Breast epithelium (tissue), 4 donors: Measurements from ENCODE around the gene LRRC32. TPM values are rescaled to one million over a fixed set of nuclear protein-coding genes. Genes with fewer than 3 reads are reported as not detected.

Source experiments
- DNase-seq, 2 donors: peaks; one replicate each; pipeline ENCODE4 v3.0.0-alpha.2; 2019; ENCODE audit warnings: low spot score in 2 of 2
- H3K27ac ChIP-seq, 2 donors: fragments of 200-600 bp; sonication (generic) in 1 of 2; one replicate each; pipeline ENCODE4 v1.5.1; 2016 to 2019; ENCODE audit warnings: mild to moderate bottlenecking in 1 of 2
- H3K27me3 ChIP-seq, 2 donors: fragments of 200-600 bp; sonication (generic) in 1 of 2; one replicate each; pipeline versions ENCODE4 v1.5.1 to v1.6.0; 2017 to 2019; ENCODE audit warnings: control low read depth in 1 of 2, mild to moderate bottlenecking in 1 of 2
- H3K36me3 ChIP-seq: fragments of 200-600 bp; one replicate; pipeline ENCODE4 v1.5.1; 2019
- H3K4me1 ChIP-seq, 2 donors: fragments of 200-600 bp; sonication (generic); one replicate each; pipeline ENCODE4 v1.5.1; 2016 to 2019; ENCODE audit warnings: control low read depth in 1 of 2
- H3K4me3 ChIP-seq, 3 donors: fragments of 200-600 bp; sonication (generic); 1 replicate in 2 of 3; 2 replicates in 1 of 3; pipeline ENCODE4 v1.5.1; 2016 to 2019; ENCODE audit warnings: mild to moderate bottlenecking in 3 of 3, moderate library complexity in 2 of 3
- H3K9me3 ChIP-seq, 2 donors: fragments of 200-600 bp; sonication (generic) in 1 of 2; one replicate each; pipeline ENCODE4 v1.5.1; 2016 to 2019; ENCODE audit warnings: control low read depth in 1 of 2
- POLR2A ChIP-seq: fragments of 450-650 bp; IDR thresholded peaks from one replicate; pipeline ENCODE4 v1.6.1; 2016; ENCODE audit warnings: antibody characterized with exemption, mild to moderate bottlenecking, moderate library complexity
- POLR2AphosphoS5 ChIP-seq, 3 donors: sonication (generic); formaldehyde crosslinking; IDR thresholded peaks; one replicate each; pipeline ENCODE4 v1.6.1; 2017; ENCODE audit warnings: antibody characterized with exemption in 3 of 3
- intact Hi-C: fragments of 100-400 bp; cut with DNase I; formaldehyde crosslinking; loops from one replicate; pipeline ENCODE4 v1.15.1; 2023; ENCODE audit warnings: low total_unique reads
- total RNA-seq, 3 donors: library from RNA; depleted of rRNA; stranded (reverse); fragments of >200 nt; gene quantifications; one replicate each; pipeline ENCODE4 v1.1.0, GENCODE V29; 2016
- TF ChIP-seq, protein P1 (sequence below), 3 donors: fragments of 450-650 bp; IDR thresholded peaks; one replicate each; pipeline ENCODE4 v1.5.1; 2016 to 2017; ENCODE audit warnings: antibody characterized with exemption in 3 of 3, mild to moderate bottlenecking in 3 of 3, moderate library complexity in 3 of 3

LRRC32 gene
- total RNA-seq, 3 donors from 2014 or later = 7.5 to 56.0 (median 42.6) TPM

DNA sequence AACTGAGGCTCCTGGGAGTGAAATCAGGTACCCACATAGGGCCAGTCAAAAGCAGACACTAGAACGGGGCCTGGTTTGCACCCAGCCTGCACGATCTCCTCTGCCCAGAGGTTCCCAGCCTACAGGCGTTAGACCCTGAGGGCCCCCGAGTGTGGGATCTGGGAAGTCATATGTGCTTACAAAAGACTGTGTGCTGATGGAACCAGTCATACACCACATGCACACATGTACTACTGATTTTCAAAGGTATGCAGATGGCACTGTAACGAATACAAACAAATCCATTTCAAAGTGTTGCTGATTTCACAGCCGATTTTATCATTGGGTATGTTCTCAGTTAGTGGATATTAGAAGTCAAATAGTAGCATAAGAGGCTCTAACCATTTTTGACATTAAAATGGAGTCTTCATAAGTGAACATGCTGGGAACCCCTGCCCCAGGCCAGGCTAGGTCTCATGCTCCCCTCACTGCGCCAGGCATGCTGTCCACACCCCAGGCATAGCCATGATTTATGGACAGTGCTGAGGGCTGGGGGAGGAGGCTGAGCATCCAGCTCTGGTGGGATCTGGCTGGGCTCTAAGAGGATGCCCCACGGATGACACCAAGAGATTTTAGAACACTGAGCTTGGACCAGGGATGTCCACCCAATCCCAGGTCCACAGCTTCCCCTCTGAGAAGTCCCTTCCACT, 38.6 kb upstream of the LRRC32 start:
- Histone ChIP-seq H3K27ac (no peak overlapping the region), H3K4me1 (no peaks in the 10 kb centered on the region), H3K9me3 (no peaks in the 10 kb centered on the region), H3K36me3 (no peaks in the 10 kb centered on the region), H3K27me3 (no peaks in the 10 kb centered on the region), H3K4me3 (no peak overlapping the region)
- DNase-seq = no peak
- no peak for TF ChIP-seq POLR2A
- no peak for TF ChIP-seq POLR2AphosphoS5 (IDR thresholded peaks at IDR 0.05)
- TF ChIP-seq, protein P1, sequence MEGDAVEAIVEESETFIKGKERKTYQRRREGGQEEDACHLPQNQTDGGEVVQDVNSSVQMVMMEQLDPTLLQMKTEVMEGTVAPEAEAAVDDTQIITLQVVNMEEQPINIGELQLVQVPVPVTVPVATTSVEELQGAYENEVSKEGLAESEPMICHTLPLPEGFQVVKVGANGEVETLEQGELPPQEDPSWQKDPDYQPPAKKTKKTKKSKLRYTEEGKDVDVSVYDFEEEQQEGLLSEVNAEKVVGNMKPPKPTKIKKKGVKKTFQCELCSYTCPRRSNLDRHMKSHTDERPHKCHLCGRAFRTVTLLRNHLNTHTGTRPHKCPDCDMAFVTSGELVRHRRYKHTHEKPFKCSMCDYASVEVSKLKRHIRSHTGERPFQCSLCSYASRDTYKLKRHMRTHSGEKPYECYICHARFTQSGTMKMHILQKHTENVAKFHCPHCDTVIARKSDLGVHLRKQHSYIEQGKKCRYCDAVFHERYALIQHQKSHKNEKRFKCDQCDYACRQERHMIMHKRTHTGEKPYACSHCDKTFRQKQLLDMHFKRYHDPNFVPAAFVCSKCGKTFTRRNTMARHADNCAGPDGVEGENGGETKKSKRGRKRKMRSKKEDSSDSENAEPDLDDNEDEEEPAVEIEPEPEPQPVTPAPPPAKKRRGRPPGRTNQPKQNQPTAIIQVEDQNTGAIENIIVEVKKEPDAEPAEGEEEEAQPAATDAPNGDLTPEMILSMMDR (IDR thresholded peaks at IDR 0.05) = no peak
- intact Hi-C loops = no loop called here

DNA sequence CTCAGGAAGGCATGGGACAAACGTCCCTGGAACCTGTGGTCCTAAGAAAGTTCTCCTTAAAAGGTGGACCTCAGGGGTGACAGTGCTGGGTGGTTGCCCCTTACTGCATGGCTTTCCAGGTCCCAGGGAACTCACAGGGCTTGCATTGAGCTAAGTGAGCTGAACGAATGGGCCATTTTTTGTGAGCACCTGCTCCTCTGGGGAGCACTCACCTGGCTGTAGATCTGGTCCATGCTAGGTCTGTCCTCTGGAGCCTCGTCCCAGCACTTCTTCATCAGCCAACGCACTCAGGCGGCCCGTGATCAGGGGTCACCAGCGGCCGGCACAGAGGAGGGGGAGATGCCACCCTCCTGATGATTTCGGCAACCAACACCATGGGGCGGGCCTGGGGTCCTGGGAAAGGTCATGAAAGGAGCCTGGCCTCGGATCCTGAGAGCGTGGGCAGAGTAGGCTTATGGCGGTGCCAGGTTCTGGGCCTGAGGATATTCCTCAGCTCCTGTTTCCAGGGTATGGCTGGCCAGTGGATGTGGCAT, 36.8 kb upstream of the LRRC32 start:
- no peaks in the 10 kb centered on the region for H3K4me1 ChIP-seq
- intact Hi-C loops = no loop called here
- no peaks in the 10 kb centered on the region for H3K9me3 ChIP-seq
- H3K36me3 ChIP-seq = no peaks in the 10 kb centered on the region
- no peak overlapping the region for H3K4me3 ChIP-seq
- H3K27ac ChIP-seq = no peak overlapping the region
- no peak for TF ChIP-seq POLR2AphosphoS5 (IDR thresholded peaks at IDR 0.05)
- no peak for TF ChIP-seq POLR2A
- TF ChIP-seq, protein P1 (IDR thresholded peaks at IDR 0.05) = no peak
- no peak for DNase-seq
- no peaks in the 10 kb centered on the region for H3K27me3 ChIP-seq

DNA sequence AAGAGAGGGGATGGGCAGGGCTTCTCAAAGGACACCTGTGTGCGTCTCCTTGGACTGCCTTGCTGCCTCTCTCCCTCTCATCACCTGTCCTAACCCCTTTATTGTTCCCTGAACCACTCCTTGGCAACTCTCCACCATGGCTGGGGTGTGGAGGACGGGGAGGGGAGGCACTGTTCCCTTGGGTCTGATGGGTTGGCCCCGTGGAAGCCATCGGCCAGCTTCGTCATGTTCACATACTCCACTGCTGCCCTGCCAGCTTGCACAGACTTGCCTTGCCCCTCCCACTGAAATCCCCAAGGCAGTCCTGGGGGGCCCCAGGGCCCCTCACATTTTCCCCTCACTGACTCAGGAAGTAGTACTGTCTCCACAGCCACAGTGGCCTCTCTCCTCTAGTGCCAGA, 36.1 kb upstream of the LRRC32 start:
- H3K4me3 ChIP-seq = no peak overlapping the region
- no peak for DNase-seq
- no peaks in the 10 kb centered on the region for H3K27me3 ChIP-seq
- TF ChIP-seq, protein P1 (IDR thresholded peaks at IDR 0.05) = no peak
- no peak for TF ChIP-seq POLR2AphosphoS5 (IDR thresholded peaks at IDR 0.05)
- no peak for TF ChIP-seq POLR2A
- intact Hi-C loops = no loop called here
- H3K9me3 ChIP-seq = no peaks in the 10 kb centered on the region
- H3K4me1 ChIP-seq = no peaks in the 10 kb centered on the region
- no peaks in the 10 kb centered on the region for H3K36me3 ChIP-seq
- H3K27ac ChIP-seq = no peak overlapping the region

DNA sequence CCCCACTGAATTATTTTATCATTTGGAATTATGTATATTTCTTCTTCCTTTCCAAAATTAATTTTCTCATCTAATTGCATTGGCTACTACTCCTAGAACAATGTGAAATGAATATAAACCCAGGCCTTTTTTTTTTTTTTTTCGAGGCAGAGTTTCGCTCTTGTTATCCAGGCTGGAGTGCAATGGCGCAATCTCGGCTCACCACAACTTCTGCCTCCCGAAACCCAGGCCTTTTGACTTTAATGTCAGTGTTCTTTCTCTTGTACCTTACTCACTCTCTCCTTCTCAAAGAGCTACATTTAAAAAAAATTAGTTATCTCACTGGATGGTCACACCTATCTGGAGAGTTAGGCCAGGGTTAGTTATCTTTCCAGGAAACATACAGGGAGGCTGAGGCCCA, 35.3 kb upstream of the LRRC32 start:
- Histone ChIP-seq H3K4me1 (no peaks in the 10 kb centered on the region), H3K4me3 (no peak overlapping the region), H3K36me3 (no peaks in the 10 kb centered on the region), H3K9me3 (no peaks in the 10 kb centered on the region), H3K27ac (no peak overlapping the region), H3K27me3 (no peaks in the 10 kb centered on the region)
- TF ChIP-seq POLR2A = no peak
- TF ChIP-seq, protein P1 (IDR thresholded peaks at IDR 0.05) = no peak
- no peak for TF ChIP-seq POLR2AphosphoS5 (IDR thresholded peaks at IDR 0.05)
- intact Hi-C loops = no loop called here
- no peak for DNase-seq

DNA sequence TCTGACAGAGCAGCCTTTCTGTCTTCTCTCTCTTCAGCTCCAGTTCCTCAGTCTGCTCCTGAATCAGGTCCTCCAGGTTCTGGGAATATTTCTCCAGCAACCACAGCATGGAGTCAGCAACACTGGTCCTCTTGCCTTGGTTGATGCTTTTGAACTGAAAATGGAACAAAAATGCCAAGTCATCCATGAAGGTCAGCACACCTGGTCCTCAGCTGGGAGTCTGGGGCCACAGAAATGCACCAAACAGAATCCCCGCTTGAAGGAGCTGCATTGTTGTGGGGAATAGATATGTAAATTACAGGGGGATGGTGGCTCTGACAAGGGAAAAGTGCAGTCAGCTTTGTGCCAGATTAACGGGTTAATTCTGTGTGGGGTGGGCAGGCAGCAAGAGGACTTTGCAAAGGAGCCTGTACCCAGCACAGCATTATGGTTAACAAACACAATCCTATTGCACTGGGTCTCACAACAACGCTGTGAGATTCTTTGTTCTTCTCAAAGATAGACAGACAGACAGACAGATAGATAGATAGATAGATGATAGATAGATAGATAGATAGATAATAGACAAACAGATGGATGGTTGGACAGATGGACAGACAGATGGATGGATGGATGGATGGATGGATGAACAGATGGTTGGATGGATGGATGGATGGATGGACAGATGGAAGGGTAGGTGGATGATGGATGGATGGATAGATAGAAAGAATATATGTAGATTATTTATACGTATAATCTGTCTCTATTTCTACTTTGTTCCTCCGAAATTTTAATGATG, 33.8 kb upstream of the LRRC32 start:
- Histone ChIP-seq H3K36me3 (no peaks in the 10 kb centered on the region), H3K27me3 (no peaks in the 10 kb centered on the region), H3K27ac (no peak overlapping the region), H3K4me3 (no peak overlapping the region), H3K4me1 (no peaks in the 10 kb centered on the region), H3K9me3 (no peaks in the 10 kb centered on the region)
- TF ChIP-seq POLR2AphosphoS5 (IDR thresholded peaks at IDR 0.05) = no peak
- TF ChIP-seq, protein P1 (IDR thresholded peaks at IDR 0.05) = no peak
- no peak for TF ChIP-seq POLR2A
- no peak for DNase-seq
- intact Hi-C loops = no loop called here
